Small intestine (tissue), 7 donors: Measurements from ENCODE around the gene TOGARAM1. TPM values are rescaled to one million over a fixed set of nuclear protein-coding genes. Genes with fewer than 3 reads are reported as not detected.

Source experiments
- DNase-seq, 2 donors: peaks; one replicate each; pipeline versions ENCODE4 v3.0.0 to v3.0.0-alpha.2; 2013
- FAIRE-seq: peaks from 2 replicates; lab custom pipeline; 2012; peaks lifted over from hg19 to GRCh38; lab: Jason Lieb, UNC
- H3K27ac ChIP-seq, 3 donors: one replicate each; pipeline ENCODE4 v1.5.1; 2013; ENCODE audit warnings: low read length in 2 of 3, mild to moderate bottlenecking in 2 of 3, control low read depth in 1 of 3, inconsistent platforms in 1 of 3, low read depth in 1 of 3, moderate library complexity in 1 of 3
- H3K27me3 ChIP-seq, 3 donors: one replicate each; pipeline ENCODE4 v1.6.1; 2013; ENCODE audit warnings: low read length in 3 of 3, inconsistent platforms in 1 of 3; ENCODE audit not compliant: control insufficient read depth in 3 of 3, insufficient read depth in 3 of 3
- H3K36me3 ChIP-seq, 3 donors: one replicate each; pipeline ENCODE4 v1.6.1; 2013; ENCODE audit warnings: low read length in 3 of 3, inconsistent platforms in 1 of 3, low read depth in 1 of 3, mild to moderate bottlenecking in 1 of 3, moderate library complexity in 1 of 3; ENCODE audit not compliant: control insufficient read depth in 3 of 3, insufficient read depth in 2 of 3
- H3K4me1 ChIP-seq, 3 donors: one replicate each; pipeline ENCODE4 v1.6.1; 2013; ENCODE audit warnings: low read length in 2 of 3, inconsistent platforms in 1 of 3, low read depth in 1 of 3, mild to moderate bottlenecking in 1 of 3, moderate library complexity in 1 of 3; ENCODE audit not compliant: control insufficient read depth in 3 of 3, insufficient read depth in 2 of 3
- H3K4me3 ChIP-seq, 3 donors: one replicate each; pipeline ENCODE4 v1.5.1; 2013; ENCODE audit warnings: low read length in 3 of 3, control low read depth in 1 of 3, inconsistent platforms in 1 of 3, low read depth in 1 of 3, mild to moderate bottlenecking in 1 of 3, moderate library complexity in 1 of 3
- H3K9me3 ChIP-seq, 2 donors: one replicate each; pipeline ENCODE4 v1.6.1; 2013; ENCODE audit warnings: low read depth in 1 of 2, low read length in 1 of 2; ENCODE audit not compliant: control insufficient read depth in 2 of 2, insufficient read depth in 1 of 2
- WGBS, 3 donors: extraction: QIAGEN DNeasy Blood & Tissue Kit; methylation state at CpG; one replicate each; pipeline ENCODE4 v1.1.7; 2013; 5-methylcytosine and 5-hydroxymethylcytosine counted together
- polyA plus RNA-seq, 4 donors: library from polyadenylated mRNA; stranded (reverse) in 3 of 4; unstranded in 1 of 4; fragments of 200-250 nt in 3 of 4; fragments of 120-200 nt in 1 of 4; gene quantifications; one replicate each; pipeline versions ENCODE4 v1.2.1 to v1.2.3, GENCODE V29; 2013
- donor health status: healthy with polysubstance abuse.
- donor health status: control.
- donor health status: control.
- donor health status: Bipolar disorder and iron deficiency.
- donor health status: healthy.

TOGARAM1 gene
- polyA plus RNA-seq, 4 donors = 2.4 to 22.1 (median 7.9) TPM

GRCh38 chr14:44988694-44989093 is 26.7 kb downstream of the TOGARAM1 start:
- H3K4me1 ChIP-seq = no peaks in the 10 kb centered on the region
- no peaks in the 10 kb centered on the region for H3K27me3 ChIP-seq
- H3K9me3 ChIP-seq = no peaks in the 10 kb centered on the region
- WGBS, 3 donors = 59 to 91% (median 88%) methylated on average over 2 of the region's 2 CpGs
- H3K36me3 ChIP-seq = peaks cover 0 to 5% (median 0%) of the 10 kb centered on the region in 3 donors
- no peak overlapping the region for H3K4me3 ChIP-seq
- FAIRE-seq = no peak
- DNase-seq = no peak
- H3K27ac ChIP-seq = peak overlapping the region in 1 of 3 donors; percentile 3

GRCh38 chr14:44989497-44990440 is 27.8 kb downstream of the TOGARAM1 start:
- 70 to 82% (median 80%) methylated on average over 3 of the region's 3 CpGs for WGBS, 3 donors
- no peak overlapping the region for H3K27ac ChIP-seq
- DNase-seq = no peak

DNA sequence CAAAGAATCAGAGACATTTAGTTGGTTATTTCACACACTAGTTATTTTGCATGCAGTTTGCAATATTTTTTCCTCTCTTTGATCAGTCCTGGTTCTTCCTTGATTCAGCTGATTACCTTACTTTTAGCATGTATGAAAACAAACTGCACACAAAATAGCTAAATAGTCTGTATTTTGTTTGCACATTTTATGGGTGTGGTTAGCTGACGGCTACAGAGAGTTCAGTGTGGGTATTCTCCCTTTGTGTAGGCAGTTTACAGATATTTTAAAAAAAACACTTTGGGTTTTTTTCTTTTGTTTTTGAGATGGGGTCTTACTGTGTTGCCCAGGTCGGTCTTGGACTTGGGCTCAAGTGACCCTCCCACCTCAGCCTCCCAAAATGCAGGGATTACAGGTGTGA is 28.5 kb downstream of the TOGARAM1 start:
- no peak for FAIRE-seq
- Histone ChIP-seq H3K36me3 (peaks cover 0 to 10% (median 0%) of the 10 kb centered on the region in 3 donors), H3K4me1 (peaks cover 0 to 3% (median 2%) of the 10 kb centered on the region in 3 donors), H3K27ac (no peak overlapping the region), H3K9me3 (no peaks in the 10 kb centered on the region), H3K27me3 (no peaks in the 10 kb centered on the region), H3K4me3 (no peak overlapping the region)
- DNase-seq = no peak
- whole genome bisulfite sequencing, 3 donors = 74 to 82% (median 75%) methylated on average over 2 of the region's 2 CpGs

More at GRCh38 chr14:44989497-44990440, 27.8 kb downstream of the TOGARAM1 start:
- Histone ChIP-seq H3K4me1 (no peaks in the 10 kb centered on the region), H3K27me3 (no peaks in the 10 kb centered on the region), H3K9me3 (no peaks in the 10 kb centered on the region), H3K36me3 (peaks cover 0 to 10% (median 0%) of the 10 kb centered on the region in 3 donors), H3K4me3 (no peak overlapping the region)
- no peak for FAIRE-seq

GRCh38 chr14:44995196-44995595 is 33.2 kb downstream of the TOGARAM1 start:
- H3K4me1 ChIP-seq = peaks cover 0 to 3% (median 2%) of the 10 kb centered on the region in 3 donors
- H3K9me3 ChIP-seq = no peaks in the 10 kb centered on the region
- no peak overlapping the region for H3K27ac ChIP-seq
- 83 to 94% (median 89%) methylated on average over 3 of the region's 3 CpGs for WGBS, 3 donors
- peaks cover 0 to 20% (median 2%) of the 10 kb centered on the region in 3 donors for H3K36me3 ChIP-seq
- no peak overlapping the region for H3K4me3 ChIP-seq
- no peaks in the 10 kb centered on the region for H3K27me3 ChIP-seq
- FAIRE-seq (no peak), DNase-seq (no peak)

GRCh38 chr14:44995770-44996294 is 33.8 kb downstream of the TOGARAM1 start:
- peaks cover 0 to 24% (median 2%) of the 10 kb centered on the region in 3 donors for H3K36me3 ChIP-seq
- 45 to 72% (median 55%) methylated on average over 4 of the region's 4 CpGs for WGBS, 3 donors
- FAIRE-seq (no peak), DNase-seq (peak in 1 of 2 donors; percentile 40)
- H3K4me1 ChIP-seq = peaks cover 0 to 3% (median 2%) of the 10 kb centered on the region in 3 donors
- no peaks in the 10 kb centered on the region for H3K9me3 ChIP-seq
- H3K27ac ChIP-seq = no peak overlapping the region
- no peaks in the 10 kb centered on the region for H3K27me3 ChIP-seq
- no peak overlapping the region for H3K4me3 ChIP-seq

GRCh38 chr14:45003924-45004323 is 41.9 kb downstream of the TOGARAM1 start:
- Histone ChIP-seq H3K27me3 (no peaks in the 10 kb centered on the region), H3K27ac (no peak overlapping the region), H3K4me1 (no peaks in the 10 kb centered on the region), H3K4me3 (no peak overlapping the region), H3K36me3 (peaks cover 2 to 17% (median 2%) of the 10 kb centered on the region in 3 donors), H3K9me3 (no peaks in the 10 kb centered on the region)
- 90 to 94% (median 93%) methylated on average over 2 of the region's 2 CpGs for WGBS, 3 donors
- FAIRE-seq = no peak
- DNase-seq = no peak

GRCh38 chr14:45015133-45015532 is 53.1 kb downstream of the TOGARAM1 start:
- no peak for DNase-seq
- no peak for FAIRE-seq
- WGBS, 3 donors = 98 to 100% (median 100%) methylated on average over 3 of the region's 3 CpGs
- no peak overlapping the region for H3K27ac ChIP-seq
- no peaks in the 10 kb centered on the region for H3K4me1 ChIP-seq
- H3K4me3 ChIP-seq = no peak overlapping the region
- H3K27me3 ChIP-seq = no peaks in the 10 kb centered on the region
- H3K9me3 ChIP-seq = no peaks in the 10 kb centered on the region
- peaks cover 0 to 31% (median 0%) of the 10 kb centered on the region in 3 donors for H3K36me3 ChIP-seq

- H3K27me3 ChIP-seq = no peaks in the 10 kb centered on the region
- H3K4me1 ChIP-seq = peaks cover 0 to 2% (median 0%) of the 10 kb centered on the region in 3 donors
- WGBS, 3 donors = 70 to 95% (median 78%) methylated on average over 2 of the region's 2 CpGs
- no peaks in the 10 kb centered on the region for H3K9me3 ChIP-seq
- FAIRE-seq (no peak), DNase-seq (no peak)
- H3K36me3 ChIP-seq = peaks cover 2 to 22% (median 5%) of the 10 kb centered on the region in 3 donors
- H3K27ac ChIP-seq = no peak overlapping the region
- H3K4me3 ChIP-seq = no peak overlapping the region
Measured at GRCh38 chr14:45028107-45028626, 66.2 kb downstream of the TOGARAM1 start.
